Neuronal stem cell (in vitro differentiated cells): ENCODE measurements around the gene FBXL7.

Experiments
- DNase-seq: peaks from one replicate; pipeline ENCODE4 v3.0.0-alpha.2; 2013; ENCODE audit warnings: low spot score
- H2AFZ ChIP-seq: one replicate; pipeline ENCODE4 v1.6.1; 2013; ENCODE audit warnings: mild to moderate bottlenecking, low read length, inconsistent platforms
- H2AK5ac ChIP-seq: 2 replicates; pipeline ENCODE4 v1.6.1; 2013; ENCODE audit warnings: low read depth, mild to moderate bottlenecking, inconsistent platforms, low read length, moderate library complexity, mixed read lengths
- H2BK120ac ChIP-seq: 2 replicates; pipeline ENCODE4 v1.6.1; 2013; ENCODE audit warnings: low read depth, mild to moderate bottlenecking, inconsistent platforms, low read length, moderate library complexity, mixed read lengths
- H2BK12ac ChIP-seq: one replicate; pipeline ENCODE4 v1.6.1; 2013; ENCODE audit warnings: low read length, inconsistent platforms
- H2BK15ac ChIP-seq: 2 replicates; pipeline ENCODE4 v1.6.1; 2013; ENCODE audit warnings: mild to moderate bottlenecking, low read length, inconsistent platforms, mixed read lengths
- H2BK5ac ChIP-seq: one replicate; pipeline ENCODE4 v1.6.1; 2013; ENCODE audit warnings: inconsistent platforms, mild to moderate bottlenecking, low read length, moderate library complexity
- H3K14ac ChIP-seq: one replicate; pipeline ENCODE4 v1.6.1; 2013; ENCODE audit warnings: low read length, inconsistent platforms
- H3K18ac ChIP-seq: 2 replicates; pipeline ENCODE4 v1.6.1; 2013; ENCODE audit warnings: low read length, inconsistent platforms
- H3K23ac ChIP-seq: 2 replicates; pipeline ENCODE4 v1.6.1; 2013; ENCODE audit warnings: low read depth, mild to moderate bottlenecking, mixed read lengths, low read length, inconsistent platforms; ENCODE audit not compliant: poor library complexity
- H3K27ac ChIP-seq: replicated peaks from 3 replicates; pipeline ENCODE4 v1.5.1; 2013; ENCODE audit warnings: low read length, inconsistent platforms
- H3K27me3 ChIP-seq, 3 experiments: 2 replicates each; pipeline ENCODE4 v1.6.1; 2013; ENCODE audit warnings: low read length in 3 of 3, mild to moderate bottlenecking in 2 of 3, inconsistent platforms in 1 of 3, low read depth in 1 of 3, mixed read lengths in 1 of 3, moderate library complexity in 1 of 3; ENCODE audit not compliant: control insufficient read depth in 3 of 3, insufficient read depth in 3 of 3
- H3K36me3 ChIP-seq, 2 donors: replicated peaks in 1 of 2; 2 replicates each; pipeline ENCODE4 v1.6.1; 2013; ENCODE audit warnings: low read length in 2 of 2; ENCODE audit not compliant: control insufficient read depth in 2 of 2, insufficient read depth in 2 of 2
- H3K4ac ChIP-seq: 2 replicates; pipeline ENCODE4 v1.6.1; 2013; ENCODE audit warnings: inconsistent platforms, mild to moderate bottlenecking, low read length, moderate library complexity
- H3K4me1 ChIP-seq, 2 donors: 1 replicate in 1 of 2; 2 replicates in 1 of 2; pipeline ENCODE4 v1.6.1; 2013; ENCODE audit warnings: low read length in 2 of 2, low read depth in 1 of 2; ENCODE audit not compliant: control insufficient read depth in 2 of 2, insufficient read depth in 1 of 2
- H3K4me2 ChIP-seq: one replicate; pipeline ENCODE4 v1.6.1; 2013; ENCODE audit warnings: mild to moderate bottlenecking, low read length, inconsistent platforms; ENCODE audit not compliant: insufficient read depth, poor library complexity, severe bottlenecking
- H3K4me3 ChIP-seq, 2 donors: 2 replicates each; pipeline ENCODE4 v1.5.1; 2013; ENCODE audit warnings: low read length in 2 of 2, mild to moderate bottlenecking in 2 of 2, inconsistent platforms in 1 of 2, moderate library complexity in 1 of 2
- H3K79me1 ChIP-seq: one replicate; pipeline ENCODE4 v1.6.1; 2013; ENCODE audit warnings: low read depth, mild to moderate bottlenecking, inconsistent platforms, low read length, moderate library complexity
- H3K9ac ChIP-seq: one replicate; pipeline ENCODE4 v1.6.1; 2013; ENCODE audit warnings: mild to moderate bottlenecking, low read depth, low read length, inconsistent platforms; ENCODE audit not compliant: poor library complexity
- H3K9me3 ChIP-seq, 2 donors: replicated peaks in 1 of 2; 2 replicates each; pipeline versions ENCODE3 to v1.6.1; 2013; ENCODE audit warnings: low read length in 2 of 2, mild to moderate bottlenecking in 2 of 2, inconsistent platforms in 1 of 2, low read depth in 1 of 2, mixed read lengths in 1 of 2, moderate library complexity in 1 of 2; ENCODE audit not compliant: control insufficient read depth in 2 of 2, insufficient read depth in 1 of 2
- H4K8ac ChIP-seq: one replicate; pipeline ENCODE4 v1.6.1; 2013; ENCODE audit warnings: low read depth, mild to moderate bottlenecking, inconsistent platforms, low read length, moderate library complexity
- H4K91ac ChIP-seq: one replicate; pipeline ENCODE4 v1.6.1; 2013; ENCODE audit warnings: low read length, low read depth, mild to moderate bottlenecking, inconsistent platforms; ENCODE audit not compliant: poor library complexity
- WGBS, 2 donors: extraction: QIAGEN DNeasy Blood & Tissue Kit; methylation state at CpG; one replicate each; pipeline ENCODE4 v1.1.7; 2013; ENCODE audit warnings: missing lambda C conversion rate in 2 of 2, mixed read lengths in 1 of 2; ENCODE audit not compliant: insufficient read length in 2 of 2, insufficient replicate concordance in 1 of 2; ENCODE audit errors: extremely low coverage in 2 of 2; 5-methylcytosine and 5-hydroxymethylcytosine counted together

The FBXL7 gene

GRCh38 chr5:15493501-15493900 is 6.5 kb upstream of the FBXL7 start:
- Histone ChIP-seq H3K79me1 (no peaks in the 10 kb centered on the region), H3K4me2 (no peak overlapping the region), H3K23ac (no peak overlapping the region), H2BK120ac (no peak overlapping the region), H4K8ac (no peak overlapping the region), H3K36me3 (no peaks in the 10 kb centered on the region), H3K4ac (no peak overlapping the region), H2BK5ac (no peak overlapping the region), H3K4me1 (peaks cover 0 to 3% of the 10 kb centered on the region in 2 donors), H3K4me3 (no peak overlapping the region), H3K9me3 (no peaks in the 10 kb centered on the region), H2AFZ (no peak overlapping the region), H3K27me3 (peaks cover 0 to 59% (median 0%) of the 10 kb centered on the region in 3 experiments), H2BK15ac (no peak overlapping the region), H3K27ac (no peak overlapping the region), H3K14ac (no peak overlapping the region), H3K9ac (no peak overlapping the region), H2BK12ac (no peak overlapping the region), H3K18ac (no peak overlapping the region), H4K91ac (no peak overlapping the region), H2AK5ac (no peak overlapping the region)
- DNase-seq, result no peak
- WGBS, 2 donors, result 100% methylated on average over 2 of the region's 5 CpGs; no CpG with 5 or more reads in 1 of the 2 donors

- H3K36me3 ChIP-seq, result no peaks in the 10 kb centered on the region
- no peak overlapping the region for H2BK12ac ChIP-seq
- no peaks in the 10 kb centered on the region for H3K79me1 ChIP-seq
- H3K4ac ChIP-seq, result no peak overlapping the region
- no peak overlapping the region for H2BK5ac ChIP-seq
- H3K4me2 ChIP-seq, result no peak overlapping the region
- no peak overlapping the region for H3K27ac ChIP-seq
- no peak overlapping the region for H3K14ac ChIP-seq
- H2AK5ac ChIP-seq, result no peak overlapping the region
- H2BK15ac ChIP-seq, result no peak overlapping the region
- no peaks in the 10 kb centered on the region for H3K9me3 ChIP-seq
- no peak for DNase-seq
- no peak overlapping the region for H3K9ac ChIP-seq
- no peak overlapping the region for H3K23ac ChIP-seq
- H3K4me3 ChIP-seq, result no peak overlapping the region
- no CpG with 5 or more reads among the region's 6 CpGs for whole genome bisulfite sequencing, 2 donors
- no peak overlapping the region for H4K8ac ChIP-seq
- H2BK120ac ChIP-seq, result no peak overlapping the region
- H3K27me3 ChIP-seq, result peaks cover 0 to 53% (median 0%) of the 10 kb centered on the region in 3 experiments
- no peak overlapping the region for H4K91ac ChIP-seq
- H3K4me1 ChIP-seq, result peaks cover 1 to 6% of the 10 kb centered on the region in 2 donors
- H2AFZ ChIP-seq, result no peak overlapping the region
- H3K18ac ChIP-seq, result no peak overlapping the region
Measured at GRCh38 chr5:15495026-15495425, 5.0 kb upstream of the FBXL7 start.

GRCh38 chr5:15496886-15497285 is 3.1 kb upstream of the FBXL7 start:
- Histone ChIP-seq H3K4me1 (peaks cover 1 to 7% of the 10 kb centered on the region in 2 donors), H2AK5ac (peak overlapping the region; percentile 71), H3K4ac (no peak overlapping the region), H2BK15ac (peak overlapping the region; percentile 46), H3K27me3 (peaks cover 0 to 50% (median 0%) of the 10 kb centered on the region in 3 experiments), H3K4me3 (no peak overlapping the region), H3K36me3 (no peaks in the 10 kb centered on the region), H3K79me1 (peaks cover 4% of the 10 kb centered on the region), H3K9ac (no peak overlapping the region), H3K23ac (no peak overlapping the region), H2BK5ac (no peak overlapping the region), H3K4me2 (no peak overlapping the region), H4K91ac (no peak overlapping the region), H3K18ac (no peak overlapping the region), H2BK12ac (no peak overlapping the region), H3K9me3 (no peaks in the 10 kb centered on the region), H2AFZ (no peak overlapping the region), H3K27ac (no peak overlapping the region), H4K8ac (no peak overlapping the region), H2BK120ac (no peak overlapping the region), H3K14ac (no peak overlapping the region)
- no peak for DNase-seq
- WGBS, 2 donors, result no CpG with 5 or more reads among the region's 3 CpGs

- Histone ChIP-seq H2BK5ac (peak overlapping the region; percentile 95), H2AK5ac (peak overlapping the region; percentile 91), H3K4me3 (peak overlapping the region; percentile 89 to 100), H4K8ac (no peak overlapping the region), H3K9ac (peak overlapping the region; percentile 97), H2BK15ac (no peak overlapping the region), H3K27me3 (peaks cover 0 to 36% (median 0%) of the 10 kb centered on the region in 3 experiments), H4K91ac (no peak overlapping the region), H3K4me1 (peaks cover 5 to 9% of the 10 kb centered on the region in 2 donors), H3K14ac (peak overlapping the region; percentile 98), H3K36me3 (peaks cover 0 to 8% of the 10 kb centered on the region in 2 donors), H3K27ac (peak overlapping the region; percentile 52), H2BK120ac (no peak overlapping the region), H3K9me3 (no peaks in the 10 kb centered on the region), H3K79me1 (peaks cover 4% of the 10 kb centered on the region), H3K18ac (peak overlapping the region; percentile 99), H2AFZ (peak overlapping the region; percentile 98), H3K23ac (peak overlapping the region; percentile 52), H3K4ac (no peak overlapping the region), H2BK12ac (no peak overlapping the region), H3K4me2 (peak overlapping the region; percentile 87)
- no CpG with 5 or more reads among the region's 61 CpGs for WGBS, 2 donors
- DNase-seq, result peak; percentile 48
Measured at GRCh38 chr5:15500325-15501001, 483 bp downstream of the FBXL7 start.
